GM23338 (cell line): ENCODE measurements around the gene SNN. TPM values are rescaled to one million over a fixed set of nuclear protein-coding genes. Genes with fewer than 3 reads are reported as not detected.

Experiments used
- ATAC-seq: fragments of 200-7000 bp; cut with Tn5 transposase; 3 replicates; pipeline ENCODE4 v1.9.1; 2020
- DNase-seq: peaks from one replicate; pipeline ENCODE4 v3.0.0-alpha.2; 2015; ENCODE audit warnings: low spot score
- H2AFZ ChIP-seq: fragments of 200-600 bp; sonication (generic); 2 replicates; pipeline ENCODE4 v1.8.0; 2016; ENCODE audit warnings: antibody characterized with exemption, mild to moderate bottlenecking, moderate library complexity
- H3F3A ChIP-seq: fragments of 200-600 bp; sonication (generic); replicated peaks from 2 replicates; pipeline ENCODE4 v1.8.0; 2017; ENCODE audit warnings: antibody characterized with exemption, mixed run types, low read depth
- H3K27ac ChIP-seq: fragments of 200-600 bp; sonication (generic); 2 replicates; pipeline ENCODE4 v1.6.1; 2016; ENCODE audit warnings: low read depth
- H3K27me3 ChIP-seq: fragments of 200-600 bp; sonication (generic); 2 replicates; pipeline ENCODE4 v1.8.0; 2016; ENCODE audit warnings: mild to moderate bottlenecking, mixed run types, moderate library complexity; ENCODE audit not compliant: insufficient read depth
- H3K36me3 ChIP-seq: fragments of 200-600 bp; sonication (generic); 2 replicates; pipeline ENCODE4 v1.8.0; 2016; ENCODE audit warnings: mild to moderate bottlenecking; ENCODE audit not compliant: insufficient read depth
- H3K4me1 ChIP-seq: fragments of 200-600 bp; sonication (generic); 2 replicates; pipeline ENCODE4 v1.8.0; 2016; ENCODE audit warnings: mild to moderate bottlenecking, moderate library complexity; ENCODE audit not compliant: insufficient read depth
- H3K4me2 ChIP-seq: fragments of 200-600 bp; sonication (generic); 2 replicates; pipeline ENCODE4 v1.7.1; 2017; ENCODE audit warnings: mixed run types
- H3K4me3 ChIP-seq: fragments of 200-600 bp; sonication (generic); 2 replicates; pipeline ENCODE4 v1.6.1; 2016; ENCODE audit warnings: mixed run types
- H3K79me2 ChIP-seq: fragments of 200-600 bp; sonication (generic); replicated peaks from 2 replicates; pipeline ENCODE4 v1.8.0; 2017; ENCODE audit warnings: mild to moderate bottlenecking; ENCODE audit not compliant: insufficient read depth
- H3K9me2 ChIP-seq: fragments of 200-600 bp; sonication (generic); 2 replicates; pipeline ENCODE4 v1.8.0; 2017; ENCODE audit not compliant: insufficient read depth
- H4K20me1 ChIP-seq: fragments of 200-600 bp; sonication (generic); replicated peaks from 2 replicates; pipeline ENCODE4 v1.8.0; 2017; ENCODE audit warnings: mild to moderate bottlenecking; ENCODE audit not compliant: insufficient read depth
- H3K27ac Mint-ChIP-seq: 2 replicates; pipeline ENCODE4 v1.8.0; 2020; ENCODE audit warnings: inconsistent platforms, mild to moderate bottlenecking, moderate library complexity, mixed read lengths
- H3K27me3 Mint-ChIP-seq: 3 replicates; pipeline ENCODE4 v1.8.0; 2022; ENCODE audit warnings: low read depth, mild to moderate bottlenecking, moderate library complexity, mixed read lengths, inconsistent platforms; ENCODE audit not compliant: insufficient read depth, poor library complexity
- H3K36me3 Mint-ChIP-seq: 3 replicates; pipeline ENCODE4 v1.8.0; 2021; ENCODE audit warnings: low read depth, mild to moderate bottlenecking, inconsistent platforms, moderate library complexity, mixed read lengths
- H3K4me1 Mint-ChIP-seq: 3 replicates; pipeline ENCODE4 v1.8.0; 2020; ENCODE audit warnings: mild to moderate bottlenecking, inconsistent platforms, mixed read lengths
- H3K4me3 Mint-ChIP-seq: 3 replicates; pipeline ENCODE4 v1.8.0; 2021; ENCODE audit warnings: moderate library complexity, mild to moderate bottlenecking, inconsistent platforms, mixed read lengths
- H3K9me3 Mint-ChIP-seq: 3 replicates; pipeline ENCODE4 v1.8.0; 2020; ENCODE audit warnings: moderate library complexity, mild to moderate bottlenecking, inconsistent platforms, mixed read lengths
- CREB1 ChIP-seq: fragments of 250-450 bp; sonication (Bioruptor Pico); IDR thresholded peaks from 2 replicates; pipeline ENCODE4 v1.5.0; 2020; ENCODE audit warnings: low read depth, mild to moderate bottlenecking, moderate library complexity
- CTCF ChIP-seq, 2 experiments: fragments of 200-600 bp in 1 of 2; sonication (generic) in 1 of 2; conservative IDR thresholded peaks; 2 replicates each; pipeline versions ENCODE4 v1.5.1 to v1.6.1; 2016 to 2017; ENCODE audit warnings: antibody characterized with exemption in 2 of 2, low read depth in 2 of 2, mild to moderate bottlenecking in 2 of 2, moderate library complexity in 1 of 2
- EZH2 ChIP-seq: fragments of 200-600 bp; sonication (generic); IDR thresholded peaks from one replicate; pipeline ENCODE4 v1.8.0; 2017; ENCODE audit warnings: antibody characterized with exemption, mild to moderate bottlenecking, low read depth; ENCODE audit not compliant: unreplicated experiment
- EZH2phosphoT487 ChIP-seq: fragments of 200-600 bp; sonication (generic); IDR thresholded peaks from one replicate; pipeline ENCODE4 v1.8.1; 2018; ENCODE audit warnings: antibody characterized with exemption; ENCODE audit not compliant: unreplicated experiment
- JUNB ChIP-seq: IDR thresholded peaks from one replicate; pipeline ENCODE4 v1.6.1; 2016; ENCODE audit warnings: antibody characterized with exemption; ENCODE audit not compliant: unreplicated experiment
- NANOG ChIP-seq: IDR thresholded peaks from 2 replicates; pipeline ENCODE4 v1.6.1; 2016; ENCODE audit warnings: antibody characterized with exemption, borderline replicate concordance
- POLR2AphosphoS5 ChIP-seq: IDR thresholded peaks from 2 replicates; pipeline ENCODE4 v1.6.1; 2016; ENCODE audit warnings: antibody characterized with exemption, low read depth
- STAT1 ChIP-seq: IDR thresholded peaks from one replicate; pipeline ENCODE4 v1.6.1; 2016; ENCODE audit warnings: antibody characterized with exemption; ENCODE audit not compliant: unreplicated experiment
- ZNF114 ChIP-seq: fragments of 250-450 bp; sonication (Bioruptor Pico); IDR thresholded peaks from 2 replicates; pipeline ENCODE4 v1.5.0; 2020; ENCODE audit warnings: mild to moderate bottlenecking, moderate library complexity
- ZNF331 ChIP-seq: fragments of 250-450 bp; sonication (Bioruptor Pico); IDR thresholded peaks from 2 replicates; pipeline ENCODE4 v1.5.0; 2020; ENCODE audit warnings: low read depth, mild to moderate bottlenecking, moderate library complexity
- ZNF462 ChIP-seq: fragments of 250-450 bp; sonication (Bioruptor Pico); IDR thresholded peaks from 2 replicates; pipeline ENCODE4 v1.5.0; 2020; ENCODE audit warnings: mild to moderate bottlenecking, moderate library complexity
- polyA plus RNA-seq: library from polyadenylated mRNA; unstranded; fragments of >200 nt; fragmentation: Nextera tagmentation; extraction: Ambion mirVana; gene quantifications from 2 replicates; pipeline ENCODE4 v1.2.1, GENCODE V29; 2016
- total RNA-seq: library from RNA; depleted of rRNA; stranded (reverse); fragments of >200 nt; shearing (Covaris generic); gene quantifications from 2 replicates; pipeline ENCODE4 v1.2.3, GENCODE V29; 2014
- TF ChIP-seq, protein P1 (sequence below): IDR thresholded peaks from one replicate; pipeline ENCODE4 v1.6.1; 2018; ENCODE audit warnings: antibody characterized with exemption; ENCODE audit not compliant: unreplicated experiment
- TF ChIP-seq, protein P2 (sequence below): IDR thresholded peaks from 2 replicates; pipeline ENCODE4 v1.6.1; 2016; ENCODE audit warnings: antibody characterized with exemption

The SNN gene
- total and polyA plus RNA-seq, 2 experiments from 2014 or later: 19.0 to 63.3 TPM

- peaks cover 58% of the 10 kb centered on the region for H3K4me1 Mint-ChIP-seq
- ATAC-seq (peak; percentile 5; the same call in 2 of the 3 replicates), DNase-seq (peak; percentile 72)
- Histone ChIP-seq H3K79me2 (peaks cover 52% of the 10 kb centered on the region), H3K36me3 (no peaks in the 10 kb centered on the region), H3K4me1 (peaks cover 32% of the 10 kb centered on the region), H3K4me2 (peak overlapping the region; percentile 90), H3F3A (peaks cover 13% of the 10 kb centered on the region; the same call in 1 of the 2 replicates), H3K27me3 (0 out of 2 replicates have a peak, but pooled peaks cover 3% of the 10 kb centered on the region), H2AFZ (no peak overlapping the region), H4K20me1 (peaks cover 33% of the 10 kb centered on the region), H3K4me3 (peak overlapping the region; percentile 85), H3K9me2 (no peaks in the 10 kb centered on the region), H3K27ac (no peak overlapping the region)
- peak overlapping the region; percentile 76 for H3K4me3 Mint-ChIP-seq
- H3K27ac Mint-ChIP-seq: no peak overlapping the region
- H3K9me3 Mint-ChIP-seq: no peaks in the 10 kb centered on the region
- TF ChIP-seq CREB1: no peak
- TF ChIP-seq ZNF114 (CRISPR knock-in tag): no peak
- no peak for TF ChIP-seq EZH2phosphoT487
- TF ChIP-seq, protein P1, sequence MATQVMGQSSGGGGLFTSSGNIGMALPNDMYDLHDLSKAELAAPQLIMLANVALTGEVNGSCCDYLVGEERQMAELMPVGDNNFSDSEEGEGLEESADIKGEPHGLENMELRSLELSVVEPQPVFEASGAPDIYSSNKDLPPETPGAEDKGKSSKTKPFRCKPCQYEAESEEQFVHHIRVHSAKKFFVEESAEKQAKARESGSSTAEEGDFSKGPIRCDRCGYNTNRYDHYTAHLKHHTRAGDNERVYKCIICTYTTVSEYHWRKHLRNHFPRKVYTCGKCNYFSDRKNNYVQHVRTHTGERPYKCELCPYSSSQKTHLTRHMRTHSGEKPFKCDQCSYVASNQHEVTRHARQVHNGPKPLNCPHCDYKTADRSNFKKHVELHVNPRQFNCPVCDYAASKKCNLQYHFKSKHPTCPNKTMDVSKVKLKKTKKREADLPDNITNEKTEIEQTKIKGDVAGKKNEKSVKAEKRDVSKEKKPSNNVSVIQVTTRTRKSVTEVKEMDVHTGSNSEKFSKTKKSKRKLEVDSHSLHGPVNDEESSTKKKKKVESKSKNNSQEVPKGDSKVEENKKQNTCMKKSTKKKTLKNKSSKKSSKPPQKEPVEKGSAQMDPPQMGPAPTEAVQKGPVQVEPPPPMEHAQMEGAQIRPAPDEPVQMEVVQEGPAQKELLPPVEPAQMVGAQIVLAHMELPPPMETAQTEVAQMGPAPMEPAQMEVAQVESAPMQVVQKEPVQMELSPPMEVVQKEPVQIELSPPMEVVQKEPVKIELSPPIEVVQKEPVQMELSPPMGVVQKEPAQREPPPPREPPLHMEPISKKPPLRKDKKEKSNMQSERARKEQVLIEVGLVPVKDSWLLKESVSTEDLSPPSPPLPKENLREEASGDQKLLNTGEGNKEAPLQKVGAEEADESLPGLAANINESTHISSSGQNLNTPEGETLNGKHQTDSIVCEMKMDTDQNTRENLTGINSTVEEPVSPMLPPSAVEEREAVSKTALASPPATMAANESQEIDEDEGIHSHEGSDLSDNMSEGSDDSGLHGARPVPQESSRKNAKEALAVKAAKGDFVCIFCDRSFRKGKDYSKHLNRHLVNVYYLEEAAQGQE: no peak
- no peak for TF ChIP-seq JUNB
- no peak for TF ChIP-seq EZH2
- no peak for TF ChIP-seq ZNF331 (CRISPR knock-in tag)
- no peak for TF ChIP-seq POLR2AphosphoS5
- no peak for TF ChIP-seq CTCF (conservative IDR thresholded peaks at IDR 0.05; ENCODE audit: low read depth in 2 of 2)
- no peak for TF ChIP-seq NANOG
- TF ChIP-seq, protein P2, sequence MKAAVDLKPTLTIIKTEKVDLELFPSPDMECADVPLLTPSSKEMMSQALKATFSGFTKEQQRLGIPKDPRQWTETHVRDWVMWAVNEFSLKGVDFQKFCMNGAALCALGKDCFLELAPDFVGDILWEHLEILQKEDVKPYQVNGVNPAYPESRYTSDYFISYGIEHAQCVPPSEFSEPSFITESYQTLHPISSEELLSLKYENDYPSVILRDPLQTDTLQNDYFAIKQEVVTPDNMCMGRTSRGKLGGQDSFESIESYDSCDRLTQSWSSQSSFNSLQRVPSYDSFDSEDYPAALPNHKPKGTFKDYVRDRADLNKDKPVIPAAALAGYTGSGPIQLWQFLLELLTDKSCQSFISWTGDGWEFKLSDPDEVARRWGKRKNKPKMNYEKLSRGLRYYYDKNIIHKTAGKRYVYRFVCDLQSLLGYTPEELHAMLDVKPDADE: no peak
- TF ChIP-seq STAT1: no peak
- TF ChIP-seq ZNF462 (CRISPR knock-in tag): no peak
- peaks cover 17% of the 10 kb centered on the region for H3K27me3 Mint-ChIP-seq
- no peaks in the 10 kb centered on the region for H3K36me3 Mint-ChIP-seq
Observed at GRCh38 chr16:11668623-11669379, 546 bp downstream of the SNN start.
